NCI-H226 (cell line): ENCODE measurements around the gene RIPK4.
A peak's percentile ranks its signal among the peaks of the same experiment; 100 is the strongest.
"Not testable (repeated sequence)": the region's sequence is repeated elsewhere in the genome, so short reads cannot be mapped to it uniquely, and the experiment has no call there.

Source experiments
- DNase-seq: peaks from one replicate; pipeline ENCODE4 v3.0.0-alpha.2; 2015

Gene RIPK4

GRCh38 chr21:41731081-41731480 lies 35.8 kb downstream of the RIPK4 start:
- no peak for DNase-seq

GRCh38 chr21:41730367-41730765 lies 36.5 kb downstream of the RIPK4 start:
- no peak for DNase-seq

GRCh38 chr21:41729701-41730366 lies 37.0 kb downstream of the RIPK4 start:
- DNase-seq, result no peak

GRCh38 chr21:41727784-41728763 lies 38.8 kb downstream of the RIPK4 start:
- no peak for DNase-seq

GRCh38 chr21:41726970-41727783 lies 39.7 kb downstream of the RIPK4 start:
- peak; percentile 52 for DNase-seq

- no peak for DNase-seq
Measured at GRCh38 chr21:41726630-41726969, 40.3 kb downstream of the RIPK4 start.

GRCh38 chr21:41726058-41726558 lies 40.7 kb downstream of the RIPK4 start:
- no peak for DNase-seq

- no peak for DNase-seq
Measured at GRCh38 chr21:41725421-41726031, 41.3 kb downstream of the RIPK4 start.

GRCh38 chr21:41723835-41724234 lies 43.0 kb downstream of the RIPK4 start:
- not testable (repeated sequence) for DNase-seq

GRCh38 chr21:41722052-41723018 lies 44.5 kb downstream of the RIPK4 start:
- DNase-seq, result no peak

- DNase-seq, result no peak
Measured at GRCh38 chr21:41720250-41720649, 46.6 kb downstream of the RIPK4 start.

GRCh38 chr21:41719691-41720090 lies 47.2 kb downstream of the RIPK4 start:
- DNase-seq, result no peak

GRCh38 chr21:41717573-41718330 lies 49.1 kb downstream of the RIPK4 start:
- DNase-seq, result no peak

GRCh38 chr21:41716751-41717150 lies 50.1 kb downstream of the RIPK4 start:
- no peak for DNase-seq

GRCh38 chr21:41715649-41716281 lies 51.1 kb downstream of the RIPK4 start:
- peak; percentile 64 for DNase-seq

GRCh38 chr21:41714299-41714865 lies 52.5 kb downstream of the RIPK4 start:
- not testable (repeated sequence) for DNase-seq

- no peak for DNase-seq
Measured at GRCh38 chr21:41713495-41714281, 53.2 kb downstream of the RIPK4 start.

GRCh38 chr21:41712730-41713129 lies 54.1 kb downstream of the RIPK4 start:
- DNase-seq, result no peak

- no peak for DNase-seq
Measured at GRCh38 chr21:41712201-41712600, 54.7 kb downstream of the RIPK4 start.
